CD4-positive, alpha-beta T cell treated with Interleukin-6 at 100 ng/mL for 8 hours (primary cell): ENCODE results near the gene TMED10.
"Not testable (repeated sequence)": the region's sequence is repeated elsewhere in the genome, so short reads cannot be mapped to it uniquely, and the experiment has no call there.

Experiments
- DNase-seq: peaks from one replicate; pipeline ENCODE4 v3.0.0-alpha.2; 2020; ENCODE audit warnings: mixed read lengths, low spot score

TMED10 gene

GRCh38 chr14:75158843-75159614 is 17.4 kb downstream of the TMED10 start:
- no peak for DNase-seq

DNA sequence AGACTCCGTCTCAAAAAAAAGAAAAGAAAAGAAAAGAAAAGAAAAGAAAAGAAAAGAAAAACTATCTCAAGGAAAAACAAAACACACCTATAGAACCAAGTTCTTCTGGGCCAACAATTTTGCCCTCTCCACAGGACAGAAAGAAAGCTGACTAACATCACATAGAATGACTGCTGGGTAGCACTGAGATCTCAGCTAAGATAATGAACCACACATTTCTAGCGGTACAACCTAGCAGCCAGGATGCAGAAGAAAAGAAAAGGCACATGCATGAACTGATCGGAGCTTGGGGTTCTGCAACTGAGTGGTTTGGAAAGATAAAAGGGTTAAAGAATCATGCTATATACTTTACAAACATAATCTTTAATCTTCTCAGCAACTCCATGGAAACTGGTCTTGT is 19.5 kb downstream of the TMED10 start:
- peak; percentile 41 for DNase-seq

GRCh38 chr14:75156111-75156510 is 20.3 kb downstream of the TMED10 start:
- no peak for DNase-seq

- DNase-seq, result no peak
Observed at GRCh38 chr14:75155169-75155568, 21.2 kb downstream of the TMED10 start.

DNA sequence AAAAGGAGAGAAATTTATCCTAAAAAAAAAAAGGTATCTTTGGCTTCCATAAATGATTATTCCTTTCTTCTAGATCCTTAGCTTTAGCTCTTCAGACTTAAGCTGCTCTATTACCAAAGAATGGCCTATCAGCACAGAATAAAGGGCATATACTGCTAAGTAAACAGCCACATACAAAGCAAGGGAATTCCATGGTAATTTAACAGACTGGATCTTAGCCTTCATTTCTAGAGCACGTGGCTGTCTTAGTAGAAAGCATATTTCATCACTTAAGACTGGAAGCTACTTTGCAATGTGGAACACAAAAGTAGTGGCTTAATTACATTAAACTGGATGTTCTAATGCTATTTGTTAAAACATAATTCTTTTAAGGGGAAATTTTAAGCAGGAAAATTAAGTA is 23.1 kb downstream of the TMED10 start:
- DNase-seq, result no peak

GRCh38 chr14:75151851-75152250 is 24.6 kb downstream of the TMED10 start:
- no peak for DNase-seq

- DNase-seq, result not testable (repeated sequence)
Observed at GRCh38 chr14:75150637-75151036, 25.8 kb downstream of the TMED10 start.

DNA sequence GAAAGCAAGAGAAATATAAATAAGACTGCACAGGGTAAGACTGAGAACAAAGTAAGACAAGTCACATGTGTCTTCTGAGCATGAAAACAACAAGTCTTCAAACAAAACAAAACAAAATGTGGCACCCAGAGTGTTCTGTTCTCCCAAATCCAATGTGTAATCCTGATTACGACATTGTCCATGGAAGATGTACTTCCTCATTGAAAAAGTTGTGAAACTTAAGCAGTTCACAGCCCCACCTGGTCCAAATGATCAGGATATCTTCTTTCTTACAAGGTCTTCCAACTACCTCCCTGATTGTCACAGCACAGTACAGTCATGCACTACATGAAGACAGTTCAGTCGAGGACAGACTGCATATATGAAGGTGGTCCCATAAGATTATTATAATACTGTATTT is 26.3 kb downstream of the TMED10 start:
- no peak for DNase-seq

- DNase-seq, result no peak
Observed at GRCh38 chr14:75147423-75148071, 28.9 kb downstream of the TMED10 start.

GRCh38 chr14:75144944-75145343 is 31.5 kb downstream of the TMED10 start:
- no peak for DNase-seq

DNA sequence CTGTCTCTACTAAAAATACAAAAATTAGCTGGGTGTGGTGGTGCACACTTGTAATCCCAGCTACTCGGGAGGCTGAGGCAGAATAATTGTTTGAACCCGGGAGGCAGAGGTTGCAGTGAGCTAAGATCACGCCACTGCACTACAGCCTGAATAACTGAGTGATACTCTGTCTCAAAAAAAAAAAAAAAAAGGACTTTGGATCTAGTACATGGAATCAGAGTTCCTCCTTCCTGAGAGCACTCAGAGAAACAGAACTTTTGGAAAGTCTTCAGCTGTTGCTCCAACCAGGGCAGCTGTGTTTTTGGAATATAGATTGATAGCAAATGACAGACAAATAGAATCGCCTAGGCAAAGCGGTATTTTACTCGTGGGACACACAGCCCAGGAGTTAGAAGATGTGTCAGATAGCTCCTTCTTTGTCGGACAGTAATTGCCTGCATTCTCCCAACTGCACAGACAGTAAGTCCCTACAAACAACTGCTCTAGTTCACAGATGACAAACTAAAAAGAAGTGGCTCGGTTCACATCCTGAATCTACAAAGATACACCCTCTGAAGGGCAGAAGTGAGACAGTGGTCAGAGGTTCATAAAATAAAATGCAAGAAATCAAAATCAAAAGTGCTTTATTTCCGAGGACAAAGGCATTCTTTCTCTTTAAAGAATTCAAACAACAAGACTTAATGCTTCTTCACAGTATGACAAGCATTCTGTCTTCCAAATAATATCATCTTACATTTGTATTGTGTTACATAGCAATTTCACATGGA is 32.5 kb downstream of the TMED10 start:
- DNase-seq, result no peak

DNA sequence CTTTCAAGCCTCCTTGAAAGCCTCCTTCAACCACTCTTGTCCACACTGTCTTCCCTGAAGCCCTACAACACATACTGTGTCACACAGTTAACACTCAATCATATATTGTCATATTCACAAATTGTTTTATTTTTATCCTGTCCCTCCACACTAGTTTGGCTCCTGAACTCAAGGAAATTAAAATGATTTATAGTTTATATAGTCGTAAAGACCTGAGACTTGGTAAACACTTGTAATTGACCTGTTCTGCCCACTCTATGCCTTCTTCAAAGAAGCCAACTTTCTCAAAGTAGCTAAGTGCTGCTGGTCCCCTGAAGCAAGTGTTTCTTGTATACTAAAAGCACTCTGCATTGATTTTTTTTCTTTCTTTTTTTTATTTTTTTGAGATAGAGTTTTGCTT is 33.9 kb downstream of the TMED10 start:
- no peak for DNase-seq

- DNase-seq, result peak; percentile 44
Observed at GRCh38 chr14:75141967-75142366, 34.4 kb downstream of the TMED10 start.

DNA sequence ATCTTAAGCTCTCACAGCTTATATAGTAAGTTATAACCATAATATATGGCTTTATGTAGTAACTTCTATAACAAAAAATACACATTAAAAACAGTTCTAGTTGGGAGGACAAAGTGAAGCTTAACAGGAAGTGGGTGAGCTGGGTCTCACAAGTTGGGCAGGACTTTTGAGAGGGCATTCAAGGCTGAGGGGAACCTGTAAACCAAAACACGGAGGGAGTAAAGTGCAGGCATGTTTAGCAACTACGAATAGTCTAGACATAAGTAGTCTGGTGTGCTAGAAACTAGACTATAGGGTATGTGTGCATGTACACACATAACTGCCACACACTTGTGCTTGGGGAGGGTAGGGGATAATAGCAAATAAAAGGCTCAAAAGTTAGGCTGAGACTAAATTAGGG is 35.4 kb downstream of the TMED10 start:
- DNase-seq, result peak; percentile 7

DNA sequence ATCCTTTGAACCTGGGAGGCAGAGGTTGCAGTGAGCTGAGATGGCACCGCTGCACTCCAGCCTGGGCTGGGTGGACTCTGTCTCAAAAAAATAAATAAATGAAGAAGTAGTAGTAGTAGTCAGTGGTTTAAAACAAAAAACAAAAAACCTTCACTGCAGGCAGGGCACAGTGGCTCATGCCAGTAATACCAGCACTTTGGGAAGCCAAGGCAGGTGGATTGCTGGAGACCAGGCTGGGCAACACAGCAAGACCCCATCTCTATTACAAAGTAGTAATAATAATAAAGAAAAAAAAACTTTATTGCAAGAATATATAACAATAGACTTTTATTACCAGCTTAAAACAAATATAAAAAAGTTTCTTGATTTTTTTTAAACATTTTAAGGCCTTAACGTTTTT is 35.8 kb downstream of the TMED10 start:
- DNase-seq, result no peak

- no peak for DNase-seq
Observed at GRCh38 chr14:75139185-75139584, 37.2 kb downstream of the TMED10 start.

GRCh38 chr14:75138492-75138891 is 37.9 kb downstream of the TMED10 start:
- no peak for DNase-seq

DNA sequence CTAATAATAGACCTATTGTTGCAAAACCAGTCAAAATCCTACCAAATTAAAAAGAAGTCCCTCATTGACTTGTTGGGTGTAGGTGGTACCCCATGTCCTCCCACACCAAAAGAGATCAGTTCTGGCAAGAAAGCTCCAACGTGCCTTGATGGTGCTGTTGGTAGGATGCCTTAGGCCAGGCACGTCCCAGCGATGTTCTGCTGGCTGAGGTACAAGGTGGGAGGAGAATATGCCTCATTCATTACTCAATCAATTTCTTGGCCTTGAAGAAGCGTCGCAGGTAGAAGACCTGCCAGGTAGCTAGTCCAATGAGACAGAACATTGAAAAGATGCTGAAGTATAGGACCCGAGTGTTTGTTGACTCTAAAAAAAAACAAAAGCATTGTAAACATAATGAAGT is 41.8 kb downstream of the TMED10 start:
- DNase-seq, result no peak

GRCh38 chr14:75133597-75133996 is 42.8 kb downstream of the TMED10 start:
- DNase-seq, result no peak

GRCh38 chr14:75132382-75133086 is 43.9 kb downstream of the TMED10 start:
- peak; percentile 67 for DNase-seq

- no peak for DNase-seq
Observed at GRCh38 chr14:75128596-75128990, 47.8 kb downstream of the TMED10 start.

DNA sequence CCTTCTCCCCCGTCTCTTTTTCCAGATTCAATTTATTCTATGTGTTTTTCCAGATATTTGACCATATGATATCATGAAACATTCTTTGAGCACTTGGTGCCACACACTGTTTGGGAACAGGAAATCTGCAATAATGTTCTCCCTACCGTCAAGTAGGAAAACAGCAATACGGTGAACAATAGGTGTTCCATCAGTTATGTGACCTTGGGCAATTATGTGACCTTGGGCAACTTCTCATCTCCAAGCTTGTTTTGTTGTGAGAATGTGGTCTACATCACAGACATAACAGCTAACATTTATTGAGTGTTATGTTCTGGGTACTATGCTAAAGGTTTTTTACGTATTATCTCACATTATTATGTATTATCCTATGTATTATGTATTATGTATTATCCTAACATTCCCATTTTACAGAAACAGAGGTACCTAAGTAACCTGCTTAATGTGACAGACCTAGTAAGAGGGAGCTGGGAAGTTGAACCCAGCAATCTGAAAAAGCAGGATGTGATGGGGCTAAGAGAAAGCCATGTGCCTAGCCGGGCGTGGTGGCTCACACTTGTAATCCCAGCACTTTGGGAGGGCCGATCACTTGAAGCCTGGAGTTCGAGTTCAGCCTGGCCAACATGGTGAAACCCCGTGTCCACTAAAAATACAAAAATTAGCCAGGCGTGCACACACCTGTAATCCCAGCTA is 48.4 kb downstream of the TMED10 start:
- no peak for DNase-seq
